Measurements from ENCODE around the gene TMF1.

TMF1 gene

GRCh38 chr3:69080233-69080920 lies 28.2 kb upstream of the TMF1 start, which contains the start of gene UBA3:
TSS of gene UBA3 (minus strand) at chr3:69080365. CDS start at chr3:69080353, 12 bp downstream.
- Histone ChIP-seq H3K36me3 (ENCODE audit: control insufficient read depth in 2 of 2, insufficient read depth in 2 of 2, low read length in 2 of 2) (no peaks in the 10 kb centered on the region), H3K4me1 (ENCODE audit: control insufficient read depth in 2 of 2, insufficient read depth in 2 of 2, low read length in 2 of 2) (peaks cover 16 to 26% of the 10 kb centered on the region in 2 donors), H3K4me3 (ENCODE audit: low read length in 2 of 2) (peak within 1 kb of the TSS; percentile 77 to 81), H3K27me3 (ENCODE audit: control insufficient read depth in 2 of 2, insufficient read depth in 2 of 2, low read length in 2 of 2) (no peaks in the 10 kb centered on the region), H3K9ac (ENCODE audit: low read depth in 1 of 2, low read length in 2 of 2) (peak within 1 kb of the TSS; percentile 61 to 77), H3K27ac (ENCODE audit: low read depth in 2 of 2, low read length in 2 of 2) (peak within 1 kb of the TSS in 1 of 2 donors; percentile 45), H3K9me3 (ENCODE audit: control insufficient read depth in 2 of 2, low read length in 2 of 2) (no peaks in the 10 kb centered on the region)

- peak overlapping the region; percentile 48 to 77 for H3K9ac ChIP-seq (ENCODE audit: low read depth in 1 of 2, low read length in 2 of 2)
- no peaks in the 10 kb centered on the region for H3K27me3 ChIP-seq (ENCODE audit: control insufficient read depth in 2 of 2, insufficient read depth in 2 of 2, low read length in 2 of 2)
- H3K4me1 ChIP-seq (ENCODE audit: control insufficient read depth in 2 of 2, insufficient read depth in 2 of 2, low read length in 2 of 2), result peaks cover 15 to 24% of the 10 kb centered on the region in 2 donors
- H3K9me3 ChIP-seq (ENCODE audit: control insufficient read depth in 2 of 2, low read length in 2 of 2), result no peaks in the 10 kb centered on the region
- peak overlapping the region; percentile 77 to 81 for H3K4me3 ChIP-seq (ENCODE audit: low read length in 2 of 2)
- H3K36me3 ChIP-seq (ENCODE audit: control insufficient read depth in 2 of 2, insufficient read depth in 2 of 2, low read length in 2 of 2), result no peaks in the 10 kb centered on the region
- H3K27ac ChIP-seq (ENCODE audit: low read depth in 2 of 2, low read length in 2 of 2), result peak overlapping the region in 1 of 2 donors; percentile 45
Observed at GRCh38 chr3:69079269-69080159, 27.4 kb upstream of the TMF1 start.

GRCh38 chr3:69072928-69073327 lies 20.8 kb upstream of the TMF1 start:
- no peaks in the 10 kb centered on the region for H3K27me3 ChIP-seq (ENCODE audit: control insufficient read depth in 2 of 2, insufficient read depth in 2 of 2, low read length in 2 of 2)
- H3K4me3 ChIP-seq (ENCODE audit: low read length in 2 of 2), result no peak overlapping the region
- no peak overlapping the region for H3K27ac ChIP-seq (ENCODE audit: low read depth in 2 of 2, low read length in 2 of 2)
- H3K36me3 ChIP-seq (ENCODE audit: control insufficient read depth in 2 of 2, insufficient read depth in 2 of 2, low read length in 2 of 2), result peaks cover 13 to 14% of the 10 kb centered on the region in 2 donors
- H3K9ac ChIP-seq (ENCODE audit: low read depth in 1 of 2, low read length in 2 of 2), result no peak overlapping the region
- no peaks in the 10 kb centered on the region for H3K9me3 ChIP-seq (ENCODE audit: control insufficient read depth in 2 of 2, low read length in 2 of 2)
- H3K4me1 ChIP-seq (ENCODE audit: control insufficient read depth in 2 of 2, insufficient read depth in 2 of 2, low read length in 2 of 2), result no peaks in the 10 kb centered on the region

GRCh38 chr3:69066121-69066520 lies 14.0 kb upstream of the TMF1 start:
- no peak overlapping the region for H3K27ac ChIP-seq (ENCODE audit: low read depth in 2 of 2, low read length in 2 of 2)
- no peaks in the 10 kb centered on the region for H3K4me1 ChIP-seq (ENCODE audit: control insufficient read depth in 2 of 2, insufficient read depth in 2 of 2, low read length in 2 of 2)
- peaks cover 23 to 24% of the 10 kb centered on the region in 2 donors for H3K36me3 ChIP-seq (ENCODE audit: control insufficient read depth in 2 of 2, insufficient read depth in 2 of 2, low read length in 2 of 2)
- no peak overlapping the region for H3K9ac ChIP-seq (ENCODE audit: low read depth in 1 of 2, low read length in 2 of 2)
- H3K4me3 ChIP-seq (ENCODE audit: low read length in 2 of 2), result no peak overlapping the region
- H3K9me3 ChIP-seq (ENCODE audit: control insufficient read depth in 2 of 2, low read length in 2 of 2), result no peaks in the 10 kb centered on the region
- H3K27me3 ChIP-seq (ENCODE audit: control insufficient read depth in 2 of 2, insufficient read depth in 2 of 2, low read length in 2 of 2), result no peaks in the 10 kb centered on the region

GRCh38 chr3:69065318-69065964 lies 13.3 kb upstream of the TMF1 start:
- no peaks in the 10 kb centered on the region for H3K27me3 ChIP-seq (ENCODE audit: control insufficient read depth in 2 of 2, insufficient read depth in 2 of 2, low read length in 2 of 2)
- H3K27ac ChIP-seq (ENCODE audit: low read depth in 2 of 2, low read length in 2 of 2), result no peak overlapping the region
- no peak overlapping the region for H3K9ac ChIP-seq (ENCODE audit: low read depth in 1 of 2, low read length in 2 of 2)
- no peak overlapping the region for H3K4me3 ChIP-seq (ENCODE audit: low read length in 2 of 2)
- no peaks in the 10 kb centered on the region for H3K9me3 ChIP-seq (ENCODE audit: control insufficient read depth in 2 of 2, low read length in 2 of 2)
- peaks cover 24 to 30% of the 10 kb centered on the region in 2 donors for H3K36me3 ChIP-seq (ENCODE audit: control insufficient read depth in 2 of 2, insufficient read depth in 2 of 2, low read length in 2 of 2)
- H3K4me1 ChIP-seq (ENCODE audit: control insufficient read depth in 2 of 2, insufficient read depth in 2 of 2, low read length in 2 of 2), result no peaks in the 10 kb centered on the region

GRCh38 chr3:69063636-69064035 lies 11.5 kb upstream of the TMF1 start:
- no peak overlapping the region for H3K27ac ChIP-seq (ENCODE audit: low read depth in 2 of 2, low read length in 2 of 2)
- H3K4me3 ChIP-seq (ENCODE audit: low read length in 2 of 2), result no peak overlapping the region
- H3K27me3 ChIP-seq (ENCODE audit: control insufficient read depth in 2 of 2, insufficient read depth in 2 of 2, low read length in 2 of 2), result no peaks in the 10 kb centered on the region
- no peak overlapping the region for H3K9ac ChIP-seq (ENCODE audit: low read depth in 1 of 2, low read length in 2 of 2)
- H3K9me3 ChIP-seq (ENCODE audit: control insufficient read depth in 2 of 2, low read length in 2 of 2), result no peaks in the 10 kb centered on the region
- peaks cover 37 to 43% of the 10 kb centered on the region in 2 donors for H3K36me3 ChIP-seq (ENCODE audit: control insufficient read depth in 2 of 2, insufficient read depth in 2 of 2, low read length in 2 of 2)
- H3K4me1 ChIP-seq (ENCODE audit: control insufficient read depth in 2 of 2, insufficient read depth in 2 of 2, low read length in 2 of 2), result no peaks in the 10 kb centered on the region

- Histone ChIP-seq H3K27ac (ENCODE audit: low read depth in 2 of 2, low read length in 2 of 2) (no peak overlapping the region), H3K9me3 (ENCODE audit: control insufficient read depth in 2 of 2, low read length in 2 of 2) (no peaks in the 10 kb centered on the region)
Observed at GRCh38 chr3:69059688-69060087, 7.6 kb upstream of the TMF1 start.

GRCh38 chr3:69058947-69059224 lies 6.8 kb upstream of the TMF1 start:
- no peaks in the 10 kb centered on the region for H3K9me3 ChIP-seq (ENCODE audit: control insufficient read depth in 2 of 2, low read length in 2 of 2)
- H3K27me3 ChIP-seq (ENCODE audit: control insufficient read depth in 2 of 2, insufficient read depth in 2 of 2, low read length in 2 of 2), result no peaks in the 10 kb centered on the region
- H3K4me3 ChIP-seq (ENCODE audit: low read length in 2 of 2), result no peak overlapping the region
- H3K36me3 ChIP-seq (ENCODE audit: control insufficient read depth in 2 of 2, insufficient read depth in 2 of 2, low read length in 2 of 2), result peaks cover 54 to 59% of the 10 kb centered on the region in 2 donors
- H3K9ac ChIP-seq (ENCODE audit: low read depth in 1 of 2, low read length in 2 of 2), result no peak overlapping the region
- H3K4me1 ChIP-seq (ENCODE audit: control insufficient read depth in 2 of 2, insufficient read depth in 2 of 2, low read length in 2 of 2), result no peaks in the 10 kb centered on the region
- peak overlapping the region in 1 of 2 donors; percentile 12 for H3K27ac ChIP-seq (ENCODE audit: low read depth in 2 of 2, low read length in 2 of 2)

More at GRCh38 chr3:69059688-69060087, 7.6 kb upstream of the TMF1 start:
- no peaks in the 10 kb centered on the region for H3K27me3 ChIP-seq (ENCODE audit: control insufficient read depth in 2 of 2, insufficient read depth in 2 of 2, low read length in 2 of 2)
- peaks cover 52 to 57% of the 10 kb centered on the region in 2 donors for H3K36me3 ChIP-seq (ENCODE audit: control insufficient read depth in 2 of 2, insufficient read depth in 2 of 2, low read length in 2 of 2)
- H3K4me3 ChIP-seq (ENCODE audit: low read length in 2 of 2), result no peak overlapping the region
- no peak overlapping the region for H3K9ac ChIP-seq (ENCODE audit: low read depth in 1 of 2, low read length in 2 of 2)
- no peaks in the 10 kb centered on the region for H3K4me1 ChIP-seq (ENCODE audit: control insufficient read depth in 2 of 2, insufficient read depth in 2 of 2, low read length in 2 of 2)

- H3K27ac ChIP-seq (ENCODE audit: low read depth in 2 of 2, low read length in 2 of 2), result peak overlapping the region in 1 of 2 donors; percentile 12
- H3K9me3 ChIP-seq (ENCODE audit: control insufficient read depth in 2 of 2, low read length in 2 of 2), result no peaks in the 10 kb centered on the region
- H3K36me3 ChIP-seq (ENCODE audit: control insufficient read depth in 2 of 2, insufficient read depth in 2 of 2, low read length in 2 of 2), result peaks cover 54 to 59% of the 10 kb centered on the region in 2 donors
- no peak overlapping the region for H3K9ac ChIP-seq (ENCODE audit: low read depth in 1 of 2, low read length in 2 of 2)
- no peaks in the 10 kb centered on the region for H3K4me1 ChIP-seq (ENCODE audit: control insufficient read depth in 2 of 2, insufficient read depth in 2 of 2, low read length in 2 of 2)
- no peaks in the 10 kb centered on the region for H3K27me3 ChIP-seq (ENCODE audit: control insufficient read depth in 2 of 2, insufficient read depth in 2 of 2, low read length in 2 of 2)
- no peak overlapping the region for H3K4me3 ChIP-seq (ENCODE audit: low read length in 2 of 2)
Observed at GRCh38 chr3:69058180-69058946, 6.2 kb upstream of the TMF1 start.
